ENCODE measurements around the gene CHST10. TPM values are rescaled to one million over a fixed set of nuclear protein-coding genes. Genes with fewer than 3 reads are reported as not detected.
A peak's percentile ranks its signal among the peaks of the same experiment; 100 is the strongest.
"Not testable (repeated sequence)": the region's sequence is repeated elsewhere in the genome, so short reads cannot be mapped to it uniquely, and the experiment has no call there.

The CHST10 gene
- total RNA-seq, 1 experiment from 2014 or later, result 11.3 TPM

DNA sequence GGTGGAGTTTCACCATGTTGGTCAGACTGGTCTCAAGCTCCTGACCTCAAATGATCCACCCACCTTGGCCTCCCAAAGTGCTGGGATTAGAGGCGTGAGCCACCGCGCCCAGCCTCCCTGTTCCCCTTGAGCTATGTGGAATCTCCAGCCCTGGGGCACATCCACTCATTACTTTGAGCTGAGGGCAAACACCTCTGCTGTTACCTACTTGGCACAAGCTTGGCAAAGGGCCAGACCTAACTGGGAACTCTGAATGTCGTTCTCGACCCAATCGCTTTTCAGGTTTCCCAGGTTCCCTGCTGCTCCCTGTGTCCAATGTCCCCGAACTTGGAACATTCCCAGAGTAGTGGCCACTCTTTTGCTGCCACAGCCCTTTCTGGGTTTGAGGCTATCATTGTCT, 40.6 kb downstream of the CHST10 start:
- H3K4me3 ChIP-seq (ENCODE audit: low read depth, low read length, poor library complexity, severe bottlenecking), result no peak overlapping the region
- H3K27ac ChIP-seq (ENCODE audit: low read depth, low read length, poor library complexity, severe bottlenecking), result no peak overlapping the region
- no peak for TF ChIP-seq EZH2 (IDR thresholded peaks at IDR 0.05; ENCODE audit: borderline replicate concordance, low read depth, low read length, poor library complexity, severe bottlenecking)
- no peak for TF ChIP-seq CTCF (conservative IDR thresholded peaks at IDR 0.05; ENCODE audit: low read depth, low read length)
- no peak for DNase-seq (ENCODE audit: low spot score)
- no peaks in the 10 kb centered on the region for H3K4me1 ChIP-seq (ENCODE audit: insufficient read depth, low read length, poor library complexity, severe bottlenecking)
- no TSS peak for BruUV-seq (replicated peaks)
- no peaks in the 10 kb centered on the region for H3K9me3 ChIP-seq (ENCODE audit: low read depth, low read length, poor library complexity, severe bottlenecking)
- CTCF ChIA-PET, result no interaction called here
- POLR2A ChIA-PET (ENCODE audit: low non-redundant PET), result no interaction called here
- intact Hi-C loops (cut with micrococcal nuclease; ENCODE audit: unreplicated experiment), result no loop called here
- peaks cover 8% of the 10 kb centered on the region for H3K27me3 ChIP-seq (replicated peaks; ENCODE audit: insufficient read depth, low read depth, low read length, poor library complexity)
- H3K36me3 ChIP-seq (ENCODE audit: insufficient read depth, low read length, poor library complexity, severe bottlenecking), result no peaks in the 10 kb centered on the region

- TF ChIP-seq EZH2 (IDR thresholded peaks at IDR 0.05; ENCODE audit: borderline replicate concordance, low read depth, low read length, poor library complexity, severe bottlenecking) (no peak), CTCF (conservative IDR thresholded peaks at IDR 0.05; ENCODE audit: low read depth, low read length) (no peak)
- no peak for DNase-seq (ENCODE audit: low spot score)
- Histone ChIP-seq H3K36me3 (ENCODE audit: insufficient read depth, low read length, poor library complexity, severe bottlenecking) (no peaks in the 10 kb centered on the region), H3K27ac (ENCODE audit: low read depth, low read length, poor library complexity, severe bottlenecking) (no peak overlapping the region), H3K9me3 (ENCODE audit: low read depth, low read length, poor library complexity, severe bottlenecking) (no peaks in the 10 kb centered on the region), H3K4me3 (ENCODE audit: low read depth, low read length, poor library complexity, severe bottlenecking) (no peak overlapping the region), H3K27me3 (replicated peaks; ENCODE audit: insufficient read depth, low read depth, low read length, poor library complexity) (no peaks in the 10 kb centered on the region), H3K4me1 (ENCODE audit: insufficient read depth, low read length, poor library complexity, severe bottlenecking) (no peaks in the 10 kb centered on the region)
- intact Hi-C loops (cut with micrococcal nuclease; ENCODE audit: unreplicated experiment), result no loop called here
- ChIA-PET CTCF (no interaction called here), POLR2A (ENCODE audit: low non-redundant PET) (no interaction called here)
- no TSS peak for BruUV-seq (replicated peaks)
Observed at GRCh38 chr2:100367163-100367562, 50.3 kb downstream of the CHST10 start.

DNA sequence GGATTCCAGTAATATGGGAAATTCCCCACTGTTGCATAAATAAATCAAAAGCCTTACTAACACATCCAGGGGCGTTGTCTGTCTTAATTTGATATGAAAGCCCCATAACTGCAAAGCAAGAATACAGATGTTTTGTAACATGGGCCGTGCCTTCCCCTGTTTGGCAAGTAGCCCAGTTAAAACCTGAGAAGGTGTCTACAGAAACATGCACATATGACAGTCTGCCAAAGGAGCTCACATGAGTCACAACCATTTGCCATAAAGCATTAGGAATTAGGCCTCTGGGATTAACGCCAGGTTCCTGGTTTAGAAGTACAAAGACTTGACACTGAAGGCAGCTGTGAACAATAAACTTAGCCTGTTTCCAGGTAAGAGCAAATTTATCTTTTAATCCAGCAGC, 52.0 kb downstream of the CHST10 start:
- POLR2A ChIA-PET (ENCODE audit: low non-redundant PET), result no interaction called here
- no peak overlapping the region for H3K4me3 ChIP-seq (ENCODE audit: low read depth, low read length, poor library complexity, severe bottlenecking)
- CTCF ChIA-PET, result no interaction called here

GRCh38 chr2:100362269-100362668, 55.2 kb downstream of the CHST10 start:
- DNase-seq (ENCODE audit: low spot score); CTCF ChIA-PET; POLR2A ChIA-PET (ENCODE audit: low non-redundant PET); H3K9me3 ChIP-seq (ENCODE audit: low read depth, low read length, poor library complexity, severe bottlenecking); H3K36me3 ChIP-seq (ENCODE audit: insufficient read depth, low read length, poor library complexity, severe bottlenecking); H3K4me3 ChIP-seq (ENCODE audit: low read depth, low read length, poor library complexity, severe bottlenecking); intact Hi-C loops (cut with micrococcal nuclease; ENCODE audit: unreplicated experiment); BruUV-seq (replicated peaks); H3K27ac ChIP-seq (ENCODE audit: low read depth, low read length, poor library complexity, severe bottlenecking); H3K27me3 ChIP-seq (replicated peaks; ENCODE audit: insufficient read depth, low read depth, low read length, poor library complexity); H3K4me1 ChIP-seq (ENCODE audit: insufficient read depth, low read length, poor library complexity, severe bottlenecking): not testable (repeated sequence)

More for the DNA sequence above, 52.0 kb downstream of the CHST10 start:
- H3K4me1 ChIP-seq (ENCODE audit: insufficient read depth, low read length, poor library complexity, severe bottlenecking), result no peaks in the 10 kb centered on the region
- BruUV-seq (replicated peaks), result no TSS peak
- no peak for TF ChIP-seq CTCF (conservative IDR thresholded peaks at IDR 0.05; ENCODE audit: low read depth, low read length)
- TF ChIP-seq EZH2 (IDR thresholded peaks at IDR 0.05; ENCODE audit: borderline replicate concordance, low read depth, low read length, poor library complexity, severe bottlenecking), result no peak
- DNase-seq (ENCODE audit: low spot score), result peak; percentile 25
- H3K36me3 ChIP-seq (ENCODE audit: insufficient read depth, low read length, poor library complexity, severe bottlenecking), result no peaks in the 10 kb centered on the region
- no peaks in the 10 kb centered on the region for H3K9me3 ChIP-seq (ENCODE audit: low read depth, low read length, poor library complexity, severe bottlenecking)
- H3K27me3 ChIP-seq (replicated peaks; ENCODE audit: insufficient read depth, low read depth, low read length, poor library complexity), result no peaks in the 10 kb centered on the region
- no peak overlapping the region for H3K27ac ChIP-seq (ENCODE audit: low read depth, low read length, poor library complexity, severe bottlenecking)
- intact Hi-C loops (cut with micrococcal nuclease; ENCODE audit: unreplicated experiment), result no loop called here
